SK-N-DZ (cell line): ENCODE results near the gene POLR1A.

Source experiments
- DNase-seq: peaks from one replicate; pipeline ENCODE4 v3.0.0-alpha.2; 2015; ENCODE audit warnings: low spot score

The POLR1A gene

DNA sequence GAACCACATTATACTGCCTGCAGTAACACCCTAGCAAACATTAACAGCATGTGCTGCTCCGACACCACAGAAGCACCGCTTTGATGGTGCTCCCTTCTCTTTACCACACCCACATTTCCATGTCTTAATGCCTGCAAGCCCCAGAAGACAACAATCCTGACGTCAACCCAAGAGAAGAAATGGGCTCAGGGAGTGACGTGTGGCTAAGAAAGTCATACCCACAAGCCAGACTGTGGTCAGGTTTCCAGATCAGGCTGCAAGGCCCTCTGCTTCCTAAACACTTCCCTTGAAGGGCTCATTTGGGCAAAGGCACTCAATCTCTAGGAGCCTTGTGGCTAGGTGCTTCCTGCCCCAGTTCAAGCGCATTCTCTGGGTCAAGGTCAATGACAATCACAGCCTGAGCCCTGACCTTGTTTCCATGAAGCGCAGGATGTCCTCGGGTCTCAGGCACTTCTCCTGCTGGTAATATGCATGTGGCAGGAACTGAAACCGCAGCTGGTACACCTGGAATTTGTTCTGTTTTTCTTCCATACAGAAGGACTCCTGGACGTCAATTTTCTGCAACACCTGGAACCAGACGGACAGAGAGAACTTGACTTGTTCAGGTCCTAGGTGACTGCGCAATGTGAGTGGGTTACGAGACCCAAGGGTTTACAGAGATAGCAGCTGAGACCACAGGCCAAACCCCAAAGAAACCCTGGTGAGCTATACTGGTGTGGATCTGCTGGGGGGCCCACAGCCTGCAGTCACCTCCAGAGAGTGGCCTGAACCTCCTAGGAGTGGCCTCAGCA is 67.2 kb downstream of the POLR1A start:
- no peak for DNase-seq

DNA sequence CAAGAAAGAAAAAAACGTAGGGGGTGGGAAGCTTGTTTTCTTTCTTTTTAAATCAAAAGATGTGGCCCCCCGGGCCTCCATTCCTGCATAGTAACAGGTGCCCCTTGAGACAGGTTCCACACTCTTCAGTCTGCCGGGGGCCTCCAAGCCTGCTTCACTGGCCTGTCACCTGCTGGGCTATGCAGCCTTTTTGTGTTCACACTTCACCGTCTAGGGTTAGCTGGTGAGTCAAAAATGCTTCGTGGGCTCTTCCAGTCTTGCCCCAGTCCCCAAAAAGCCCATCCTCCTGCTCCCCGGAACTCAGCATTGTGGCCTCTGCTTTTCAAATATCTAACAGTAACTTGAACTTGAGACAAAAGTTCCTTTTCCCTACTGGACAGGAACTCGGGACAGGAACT is 67.9 kb downstream of the POLR1A start:
- DNase-seq = no peak

DNA sequence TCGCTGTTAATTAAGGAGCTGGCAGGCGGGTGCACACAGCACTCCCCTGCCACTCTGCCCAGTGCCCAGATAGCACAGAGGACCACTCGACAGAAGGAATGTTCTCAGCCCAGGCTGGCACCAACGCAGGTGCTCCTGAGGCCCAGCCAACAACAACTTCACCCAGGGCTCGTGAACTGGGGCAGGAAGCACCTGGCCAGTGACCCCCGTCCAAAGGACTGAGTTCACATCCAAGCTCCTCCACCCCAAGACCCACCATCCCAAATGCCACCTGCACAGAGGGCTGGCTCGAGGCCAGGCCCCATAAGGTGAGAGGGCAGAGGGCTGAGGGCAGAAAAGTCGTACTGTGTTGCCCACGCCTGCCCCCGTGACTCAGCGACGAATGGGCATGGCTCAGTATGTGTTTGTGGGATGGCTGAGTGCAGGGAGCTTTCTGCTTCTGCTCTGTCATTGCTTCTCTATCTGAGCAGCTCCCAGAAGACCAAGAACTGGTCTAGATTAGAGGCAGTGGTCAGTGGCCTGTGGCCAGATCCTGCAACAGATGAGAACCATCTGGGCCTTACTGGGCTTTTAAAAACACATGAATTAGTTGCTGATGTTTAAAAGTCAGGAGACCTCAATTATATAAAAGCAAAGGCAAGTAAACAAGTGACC is 68.4 kb downstream of the POLR1A start:
- DNase-seq = no peak

DNA sequence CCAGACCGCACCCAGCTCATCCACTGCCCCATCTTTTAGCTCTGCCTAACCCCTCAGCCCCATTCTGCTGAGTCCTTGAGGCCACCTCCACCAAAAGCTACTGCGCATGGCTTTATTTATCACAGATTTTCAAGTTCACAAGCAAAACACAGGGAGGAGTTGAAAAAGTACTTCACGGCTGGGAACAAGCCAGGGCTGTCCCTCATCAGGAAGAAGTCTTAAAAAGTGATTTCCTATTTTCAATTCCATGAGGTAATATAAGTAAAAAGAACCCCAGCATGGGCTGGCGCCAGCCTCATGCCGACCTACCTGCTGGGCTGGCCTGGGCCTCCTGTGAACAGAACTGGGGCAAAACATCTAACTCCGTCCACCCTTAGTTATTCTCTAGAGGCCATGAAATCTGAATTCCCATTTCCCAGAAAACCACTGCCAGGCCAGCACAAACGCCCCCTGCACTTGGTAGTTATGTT is 69.0 kb downstream of the POLR1A start:
- no peak for DNase-seq

DNA sequence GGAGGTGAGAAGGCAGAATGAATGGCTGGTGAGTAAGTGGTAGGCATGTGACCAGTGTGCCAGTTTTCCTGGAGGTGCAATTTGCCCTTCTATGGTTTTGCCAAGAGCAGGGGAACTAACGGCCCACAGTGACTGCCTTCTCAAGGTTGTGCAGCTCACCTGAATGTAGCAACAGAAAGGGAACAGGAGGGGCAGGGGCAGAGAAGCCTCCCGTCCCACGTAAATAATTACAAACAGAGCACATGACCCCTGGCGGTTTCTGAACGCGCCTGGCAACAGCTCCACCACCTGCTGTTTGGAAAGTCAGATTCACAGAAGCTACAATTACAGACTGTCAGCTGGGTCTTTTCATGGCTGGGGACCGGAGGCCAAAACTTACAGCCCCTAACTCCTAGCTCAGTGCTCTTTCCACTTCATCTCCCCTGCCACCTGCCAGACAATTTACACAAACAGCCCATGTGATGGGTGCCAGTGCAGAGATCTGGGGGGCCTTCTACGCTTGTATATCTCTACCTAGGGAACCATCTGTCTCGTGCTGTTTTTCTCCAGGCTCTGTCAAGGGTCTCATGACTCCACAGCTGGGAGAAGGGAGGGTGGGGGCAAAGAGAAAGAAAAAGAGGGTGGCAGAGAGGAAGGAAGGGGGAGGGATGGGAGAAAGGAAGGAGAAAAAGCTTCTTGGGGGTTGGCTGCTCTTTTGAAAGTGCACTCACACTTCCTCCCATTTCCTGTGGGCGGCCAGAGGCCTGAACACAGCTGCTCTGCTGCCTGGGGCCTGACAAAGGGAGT is 69.6 kb downstream of the POLR1A start:
- DNase-seq = no peak

DNA sequence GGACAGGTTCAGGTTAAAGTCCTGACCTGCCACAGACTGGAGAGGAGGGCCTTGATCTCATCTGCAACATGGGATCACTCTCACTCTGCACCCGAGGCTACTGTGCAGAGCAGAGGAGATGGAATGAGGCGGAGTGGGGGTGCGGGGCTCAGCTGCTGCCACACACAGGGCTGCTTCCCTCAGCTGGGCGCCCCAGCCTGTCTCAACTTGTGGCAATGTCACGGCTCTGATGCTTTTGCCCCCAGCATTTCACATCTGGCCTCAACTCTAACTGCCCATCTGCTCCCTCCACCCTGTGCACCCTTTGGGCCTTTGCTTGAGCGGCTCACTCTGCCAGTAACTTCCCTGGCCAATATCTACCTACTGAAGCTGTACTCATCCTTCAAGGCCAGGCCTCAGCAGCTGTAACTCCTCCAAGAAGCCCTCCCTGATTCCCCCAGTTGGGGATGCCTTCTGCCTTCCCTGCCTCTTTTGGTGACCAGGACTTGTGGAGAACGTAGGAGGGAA is 70.3 kb downstream of the POLR1A start:
- no peak for DNase-seq

DNA sequence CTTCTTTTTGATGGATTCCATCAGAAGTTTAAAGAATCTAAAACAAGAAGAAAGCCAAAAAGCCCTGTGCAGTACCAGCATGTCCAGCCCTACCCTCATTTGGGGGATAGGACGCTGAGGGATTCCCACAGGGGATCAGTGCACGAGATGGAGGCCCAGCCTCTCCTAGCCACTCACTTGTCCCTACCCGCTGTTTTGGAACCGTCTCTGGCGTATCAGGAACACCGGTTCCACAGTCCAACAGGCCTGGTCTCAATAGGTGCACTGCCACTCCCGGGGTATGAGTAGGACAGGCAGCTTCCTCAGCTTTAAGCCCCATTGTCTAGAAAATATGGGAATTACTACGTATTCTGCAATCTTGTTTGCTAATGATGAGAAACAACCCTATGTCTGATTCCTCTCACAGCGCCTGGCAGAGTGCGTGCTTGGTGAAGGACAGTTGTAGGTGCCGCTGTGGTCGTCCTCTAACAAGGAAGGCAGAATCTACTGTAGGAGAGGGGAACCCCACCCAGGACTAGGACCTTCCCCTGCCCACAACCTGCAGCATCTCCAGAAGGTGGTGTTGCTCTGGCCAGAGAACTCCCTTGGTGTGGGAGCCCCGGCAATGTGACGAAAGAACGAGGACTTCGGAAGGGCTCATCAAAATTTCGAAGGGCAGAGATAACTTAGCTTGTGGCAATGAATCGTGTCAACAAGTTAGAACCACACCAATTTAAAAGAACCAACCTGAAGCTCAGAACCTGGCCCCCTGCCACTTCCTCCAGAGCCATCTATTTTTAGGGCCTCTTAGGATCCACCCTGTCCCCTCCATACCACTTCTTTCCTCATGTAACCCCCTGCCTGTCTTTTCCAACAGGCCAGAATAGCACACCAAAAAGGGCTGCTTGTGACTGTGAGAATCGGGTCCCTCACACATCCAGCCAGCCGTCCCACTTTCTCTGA is 71.7 kb downstream of the POLR1A start:
- no peak for DNase-seq

DNA sequence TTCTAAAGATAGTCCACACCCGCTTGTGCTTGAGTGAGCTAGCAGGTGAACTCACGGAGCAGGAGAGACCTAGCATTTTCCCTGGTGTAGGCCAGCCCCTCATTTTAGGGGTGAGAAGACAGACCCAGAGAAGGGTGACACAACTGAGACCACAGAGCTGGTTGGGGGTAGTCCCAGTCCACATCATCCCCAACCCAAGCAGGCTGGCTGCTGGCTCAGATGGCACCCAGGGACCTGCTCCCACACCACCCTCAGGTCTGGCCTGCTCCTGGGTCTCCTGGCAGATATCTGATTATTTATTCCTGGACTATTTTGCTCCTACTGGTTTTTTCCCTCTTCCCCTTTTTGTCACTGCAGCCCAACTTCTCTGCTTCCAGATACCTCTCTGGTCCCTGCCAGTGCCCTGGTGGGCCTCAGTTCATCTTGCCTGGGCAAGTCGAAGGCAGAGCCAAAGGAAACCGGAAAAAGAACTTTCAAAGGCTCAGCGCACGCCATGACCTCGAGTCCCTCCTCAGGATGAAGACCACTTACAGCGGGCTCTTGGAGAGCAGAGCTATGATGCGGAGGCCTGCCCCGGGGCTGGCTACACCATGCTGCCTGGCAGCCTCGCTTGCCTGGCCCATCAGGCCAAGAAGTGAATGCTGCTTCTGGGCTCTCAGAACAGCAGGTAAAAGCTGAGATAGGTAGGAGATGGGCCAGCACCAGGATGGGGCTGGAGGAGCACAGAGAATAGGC is 72.7 kb downstream of the POLR1A start:
- no peak for DNase-seq

DNA sequence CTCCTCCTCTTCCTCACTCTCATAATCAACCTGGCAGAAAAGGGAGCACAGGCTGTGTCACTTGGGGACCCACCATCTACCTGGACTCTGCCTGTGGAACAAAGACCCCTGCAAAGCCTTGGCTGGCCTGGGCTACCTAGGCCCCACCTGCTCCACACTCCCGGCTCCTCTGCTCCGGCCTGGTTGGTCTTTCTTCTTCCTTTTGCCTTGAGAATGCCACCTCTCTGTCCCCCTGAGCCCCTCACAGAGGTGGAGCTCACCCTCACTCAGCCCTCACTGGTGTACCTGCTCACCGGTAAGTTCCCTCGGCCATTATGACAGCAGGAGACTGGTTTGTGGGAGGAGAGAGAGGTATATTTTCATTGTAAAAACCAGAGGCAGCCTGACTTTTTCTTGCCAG is 74.1 kb downstream of the POLR1A start:
- no peak for DNase-seq

DNA sequence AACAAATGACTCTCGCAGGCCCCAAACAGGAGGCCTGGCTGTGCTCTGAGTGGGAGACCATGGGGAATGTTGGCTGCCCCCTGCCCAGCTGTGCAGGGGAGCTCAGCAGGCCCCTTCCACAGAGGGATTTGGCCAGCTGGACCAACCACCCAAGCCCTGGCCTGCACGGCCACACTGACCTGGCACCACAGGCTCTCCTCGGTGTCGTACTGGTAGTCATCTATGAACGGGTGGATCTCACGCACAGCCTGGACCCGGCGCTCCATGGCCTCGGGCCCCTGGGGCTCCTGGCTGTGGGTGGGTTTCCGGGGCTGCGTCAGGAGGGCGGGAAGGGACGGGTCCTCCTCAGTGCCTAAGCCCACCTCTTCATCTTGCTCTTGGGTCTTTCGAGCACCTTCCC is 74.5 kb downstream of the POLR1A start:
- DNase-seq = no peak

DNA sequence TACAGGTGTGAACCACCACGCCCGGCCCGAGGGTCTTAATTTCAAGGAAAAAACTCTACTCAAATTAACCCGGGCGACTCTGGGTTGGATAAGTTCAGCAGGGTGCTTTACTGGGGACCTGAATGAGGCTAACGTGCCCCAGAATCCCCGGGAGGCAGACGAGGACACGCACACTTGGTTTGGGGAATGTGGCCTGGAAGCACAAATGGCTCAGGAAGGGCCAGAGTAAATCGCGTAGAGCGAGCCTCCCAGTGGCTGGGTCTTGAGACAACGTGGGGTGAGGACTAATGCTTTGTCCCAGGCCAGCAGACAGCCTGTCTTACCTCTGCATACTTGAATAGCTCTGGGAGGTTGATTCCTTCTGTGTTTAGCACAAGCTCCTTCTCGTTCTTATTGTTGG is 75.8 kb downstream of the POLR1A start:
- no peak for DNase-seq

DNA sequence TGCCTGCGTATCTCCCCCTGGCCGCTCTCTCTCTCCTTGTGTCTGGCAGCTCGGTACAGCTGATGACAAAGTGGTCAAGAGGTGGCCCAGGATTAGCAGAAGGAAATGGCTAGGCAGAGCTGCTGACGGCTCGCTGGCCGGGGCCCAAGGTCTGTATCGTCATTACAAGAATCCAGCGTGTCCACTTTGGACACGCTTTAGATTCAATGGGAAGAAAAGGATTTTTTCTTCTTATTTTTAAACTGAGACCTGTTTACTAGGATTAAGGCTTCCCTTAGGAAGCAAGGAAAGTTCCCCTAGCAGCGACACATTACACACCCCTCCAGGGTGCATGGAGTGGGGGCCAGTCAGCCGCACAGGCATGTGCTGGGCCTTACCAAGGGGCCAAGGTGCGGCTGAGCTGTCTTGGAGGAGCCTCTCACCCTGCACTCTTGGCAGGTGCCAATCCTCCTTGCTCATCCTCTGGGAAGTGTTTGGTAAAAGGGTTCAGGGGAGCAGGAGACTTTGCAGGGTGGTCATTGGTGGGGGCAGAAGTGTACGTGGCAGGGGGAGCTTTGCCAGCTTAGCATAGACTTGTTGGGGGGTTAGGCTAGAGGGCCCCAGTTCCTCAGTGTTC is 76.8 kb downstream of the POLR1A start:
- no peak for DNase-seq

DNA sequence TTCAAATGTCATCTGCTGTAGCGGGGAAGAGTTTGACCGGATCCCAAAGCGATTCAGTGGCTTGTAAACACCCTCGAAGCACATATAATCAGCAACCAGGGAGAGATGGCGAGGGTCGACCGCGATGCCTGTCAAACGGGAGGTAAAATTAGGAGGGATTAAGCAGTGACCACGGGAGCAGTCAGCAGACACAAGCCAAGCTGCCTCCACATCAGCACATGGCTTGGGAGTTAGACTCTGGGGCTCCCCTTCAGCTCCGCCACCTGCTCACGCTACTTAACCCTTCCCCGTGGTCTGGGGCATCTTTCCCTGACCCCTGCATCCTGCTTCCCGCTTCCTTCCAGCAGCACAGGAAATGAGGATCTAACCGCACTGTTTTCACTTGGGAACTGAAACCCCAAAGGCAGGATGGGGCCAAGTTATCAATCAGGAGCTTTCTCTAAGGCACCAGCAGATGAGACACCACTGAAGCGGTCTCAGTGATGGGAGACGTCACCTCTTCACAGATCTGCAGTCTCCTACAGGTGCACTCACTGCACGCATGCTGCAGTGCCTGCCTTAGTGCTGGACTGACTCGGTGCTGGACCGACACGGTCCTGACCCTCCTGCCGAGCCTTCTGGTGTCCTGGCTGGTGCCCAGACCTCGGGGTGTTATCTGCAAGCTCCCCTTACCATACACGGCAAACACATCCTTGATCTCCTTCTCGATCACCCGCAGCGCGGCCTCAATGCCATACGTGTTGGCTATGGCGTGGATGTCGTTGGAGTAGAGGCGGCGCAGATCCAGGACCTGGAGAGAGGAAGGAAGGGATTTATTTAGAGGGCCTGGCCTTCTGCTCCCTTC is 77.5 kb downstream of the POLR1A start:
- no peak for DNase-seq

DNA sequence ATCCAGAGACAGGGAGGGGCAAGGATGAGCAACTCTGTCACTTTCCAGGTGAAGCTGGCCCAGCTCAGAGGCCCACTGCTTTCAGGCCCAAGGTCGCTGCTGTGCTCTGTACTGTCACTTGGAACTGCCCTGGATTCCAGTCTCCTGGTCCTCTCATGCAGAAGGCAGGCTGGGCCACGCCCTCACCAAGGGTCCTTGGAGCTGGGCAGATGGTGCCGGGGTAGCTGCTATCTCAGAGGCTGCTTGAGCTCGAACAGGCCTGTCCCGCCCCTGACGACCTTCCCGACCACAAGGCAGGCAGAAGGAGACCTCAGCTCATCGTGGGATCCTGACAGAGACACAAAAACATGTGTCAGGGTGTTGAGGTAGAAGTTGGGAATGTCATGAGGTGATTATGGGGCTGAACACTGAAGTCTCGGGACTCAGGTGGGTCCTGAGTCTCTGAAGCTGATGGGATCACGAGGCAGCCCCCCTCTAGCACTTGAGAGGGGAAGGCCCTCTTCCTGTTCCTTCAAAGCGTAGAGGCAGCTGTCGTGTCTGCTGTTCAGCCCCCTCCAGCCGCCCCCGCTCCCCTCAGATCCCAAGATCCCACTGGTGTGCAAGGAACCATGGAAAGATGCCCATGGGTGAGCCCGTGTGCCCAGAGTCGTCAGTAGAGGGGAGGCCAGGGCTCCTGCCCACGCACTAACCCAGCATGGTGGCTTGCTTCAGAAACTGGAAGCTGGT is 78.3 kb downstream of the POLR1A start:
- no peak for DNase-seq

DNA sequence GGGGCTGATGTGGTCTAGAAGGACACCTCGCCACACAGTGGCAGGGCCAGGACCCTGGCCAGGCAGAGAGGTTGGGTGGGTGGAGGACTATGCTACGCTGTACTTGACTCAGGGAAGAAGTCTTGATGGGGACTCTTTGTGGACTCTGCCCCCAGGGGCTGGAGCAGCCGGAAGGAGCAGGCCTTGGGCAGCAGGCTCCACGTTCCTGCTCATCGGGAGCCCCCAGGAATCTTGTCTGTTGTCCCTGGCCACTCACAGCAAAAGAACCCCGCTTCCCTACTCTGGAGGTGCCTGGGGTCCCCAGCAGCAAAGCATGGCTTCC is 79.0 kb downstream of the POLR1A start:
- DNase-seq = no peak

DNA sequence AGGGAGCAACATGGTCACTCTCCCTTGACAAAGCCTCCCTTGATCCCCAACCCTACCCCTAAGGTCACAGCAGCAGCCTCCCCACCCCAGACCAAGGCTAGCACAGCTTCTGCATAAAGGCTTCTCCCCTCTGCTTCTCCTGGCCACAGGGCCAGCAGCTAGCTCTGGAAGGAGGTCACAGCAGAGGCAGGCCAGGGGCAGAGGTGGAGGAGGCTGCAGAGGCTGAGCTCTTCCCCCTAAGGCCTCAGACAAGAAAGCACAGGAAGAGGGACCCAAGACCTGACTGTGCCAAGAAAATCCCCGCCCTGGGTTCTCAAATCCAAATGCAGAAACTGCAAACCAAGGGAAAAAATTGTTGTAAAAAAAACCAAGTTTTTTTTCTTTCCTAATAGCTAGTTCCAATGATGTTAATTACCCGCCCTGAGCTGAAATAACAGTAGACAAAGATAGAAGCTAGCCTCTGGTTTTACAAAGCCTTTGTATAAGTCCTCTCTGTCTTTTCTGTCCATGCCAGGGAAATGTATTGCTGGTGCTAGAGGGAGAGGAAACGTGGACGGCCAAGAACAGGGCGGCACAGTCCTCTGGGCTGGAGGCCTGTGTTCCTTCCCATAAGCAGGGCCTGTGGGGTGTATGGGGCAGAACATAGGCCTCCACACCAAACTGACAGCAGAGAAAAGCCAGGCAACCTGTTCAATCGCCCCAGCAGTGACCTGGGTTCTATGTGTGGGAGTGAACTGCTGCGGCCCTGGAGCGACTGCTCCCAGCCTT is 79.5 kb downstream of the POLR1A start:
- DNase-seq = no peak

DNA sequence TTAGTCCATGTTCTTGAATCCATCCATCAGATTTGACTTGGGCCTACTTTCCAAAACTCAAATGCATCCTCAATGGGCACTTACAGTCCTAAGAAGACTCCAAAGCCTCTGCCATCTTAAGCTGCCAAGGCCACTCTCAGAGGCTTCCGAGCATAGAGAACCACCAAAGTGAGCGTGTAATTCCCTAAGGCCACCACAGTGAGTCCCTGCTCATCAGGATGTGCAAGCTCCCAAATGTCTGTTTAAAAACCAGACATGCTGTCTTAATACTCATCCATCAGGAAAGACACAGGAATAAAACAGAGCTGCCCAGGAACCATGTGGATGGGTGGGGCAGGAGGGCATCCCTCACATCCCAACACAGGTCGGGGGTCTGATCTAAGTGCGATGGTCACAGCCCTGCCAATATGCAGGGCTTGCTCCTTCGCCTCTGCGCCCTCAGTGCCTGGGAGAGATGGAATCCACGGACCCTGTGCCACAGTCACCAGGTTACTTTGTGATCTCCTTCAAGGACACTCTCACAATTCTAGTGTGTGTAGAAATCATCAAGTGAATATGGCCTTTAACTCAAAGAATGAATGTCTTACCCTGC is 80.4 kb downstream of the POLR1A start:
- no peak for DNase-seq
